HG02938 (cell line): ENCODE results near the gene C22orf15.

Experiments used
- ATAC-seq: cut with Tn5 transposase; IDR thresholded peaks from one replicate; pipeline ENCODE4 v1.9.1; 2021; ENCODE audit warnings: mild to moderate bottlenecking, moderate library complexity; ENCODE audit not compliant: unreplicated experiment

C22orf15 gene

GRCh38 chr22:23772649-23773473 lies 10.1 kb downstream of the C22orf15 start, which contains the start of gene MMP11:
Gene MMP11, plus strand, starts transcription at chr22:23772849. Its CDS starts 22 bp downstream, at chr22:23772871.
- ATAC-seq, result no peak

- no peak for ATAC-seq
Measured at GRCh38 chr22:23773483-23774113, 10.8 kb downstream of the C22orf15 start.

- no peak for ATAC-seq
Measured at GRCh38 chr22:23774114-23774921, 11.5 kb downstream of the C22orf15 start.

GRCh38 chr22:23774922-23775436 lies 12.2 kb downstream of the C22orf15 start:
- no peak for ATAC-seq

GRCh38 chr22:23775779-23776375 lies 13.1 kb downstream of the C22orf15 start:
- no peak for ATAC-seq

- ATAC-seq, result no peak
Measured at GRCh38 chr22:23777776-23778576, 15.2 kb downstream of the C22orf15 start.

GRCh38 chr22:23778577-23778900 lies 15.7 kb downstream of the C22orf15 start:
- ATAC-seq, result no peak

GRCh38 chr22:23779083-23779482 lies 16.3 kb downstream of the C22orf15 start:
- ATAC-seq, result no peak

GRCh38 chr22:23779731-23780130 lies 16.9 kb downstream of the C22orf15 start:
- no peak for ATAC-seq

GRCh38 chr22:23780146-23780748 lies 17.5 kb downstream of the C22orf15 start:
- ATAC-seq, result no peak

GRCh38 chr22:23781065-23781464 lies 18.3 kb downstream of the C22orf15 start:
- no peak for ATAC-seq

- ATAC-seq, result no peak
Measured at GRCh38 chr22:23781511-23782183, 18.9 kb downstream of the C22orf15 start.

- ATAC-seq, result no peak
Measured at GRCh38 chr22:23782252-23782651, 19.5 kb downstream of the C22orf15 start.

GRCh38 chr22:23782703-23783102 lies 19.9 kb downstream of the C22orf15 start:
- ATAC-seq, result no peak

GRCh38 chr22:23783265-23784150 lies 20.7 kb downstream of the C22orf15 start:
- no peak for ATAC-seq

- no peak for ATAC-seq
Measured at GRCh38 chr22:23784215-23784732, 21.5 kb downstream of the C22orf15 start.

GRCh38 chr22:23786261-23786710 lies 23.5 kb downstream of the C22orf15 start:
- no peak for ATAC-seq
